ENCODE results near the gene PTPRB.

Gene PTPRB

DNA sequence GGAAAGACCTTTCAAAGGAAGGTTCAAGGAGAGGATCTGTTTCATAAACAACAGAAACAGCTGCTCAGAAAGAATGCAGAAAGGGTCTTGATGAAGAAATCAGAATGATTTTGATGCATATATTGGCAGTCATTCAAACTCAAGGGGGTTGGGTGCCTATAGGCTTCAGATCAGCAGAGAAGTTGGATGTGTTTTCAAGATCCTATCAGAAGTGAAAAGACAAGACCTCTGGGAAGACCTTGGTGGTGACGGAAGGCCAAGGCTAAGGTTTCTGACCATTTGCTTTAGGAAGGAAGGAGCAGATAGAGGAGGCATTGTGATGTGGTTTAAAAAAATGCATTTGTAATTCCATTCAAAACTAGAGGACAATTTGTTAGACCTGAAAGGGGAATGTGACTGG, 15.2 kb upstream of the PTPRB start:
- TF ChIP-seq, protein P1, sequence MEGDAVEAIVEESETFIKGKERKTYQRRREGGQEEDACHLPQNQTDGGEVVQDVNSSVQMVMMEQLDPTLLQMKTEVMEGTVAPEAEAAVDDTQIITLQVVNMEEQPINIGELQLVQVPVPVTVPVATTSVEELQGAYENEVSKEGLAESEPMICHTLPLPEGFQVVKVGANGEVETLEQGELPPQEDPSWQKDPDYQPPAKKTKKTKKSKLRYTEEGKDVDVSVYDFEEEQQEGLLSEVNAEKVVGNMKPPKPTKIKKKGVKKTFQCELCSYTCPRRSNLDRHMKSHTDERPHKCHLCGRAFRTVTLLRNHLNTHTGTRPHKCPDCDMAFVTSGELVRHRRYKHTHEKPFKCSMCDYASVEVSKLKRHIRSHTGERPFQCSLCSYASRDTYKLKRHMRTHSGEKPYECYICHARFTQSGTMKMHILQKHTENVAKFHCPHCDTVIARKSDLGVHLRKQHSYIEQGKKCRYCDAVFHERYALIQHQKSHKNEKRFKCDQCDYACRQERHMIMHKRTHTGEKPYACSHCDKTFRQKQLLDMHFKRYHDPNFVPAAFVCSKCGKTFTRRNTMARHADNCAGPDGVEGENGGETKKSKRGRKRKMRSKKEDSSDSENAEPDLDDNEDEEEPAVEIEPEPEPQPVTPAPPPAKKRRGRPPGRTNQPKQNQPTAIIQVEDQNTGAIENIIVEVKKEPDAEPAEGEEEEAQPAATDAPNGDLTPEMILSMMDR (IDR thresholded peaks at IDR 0.05), result no peak

DNA sequence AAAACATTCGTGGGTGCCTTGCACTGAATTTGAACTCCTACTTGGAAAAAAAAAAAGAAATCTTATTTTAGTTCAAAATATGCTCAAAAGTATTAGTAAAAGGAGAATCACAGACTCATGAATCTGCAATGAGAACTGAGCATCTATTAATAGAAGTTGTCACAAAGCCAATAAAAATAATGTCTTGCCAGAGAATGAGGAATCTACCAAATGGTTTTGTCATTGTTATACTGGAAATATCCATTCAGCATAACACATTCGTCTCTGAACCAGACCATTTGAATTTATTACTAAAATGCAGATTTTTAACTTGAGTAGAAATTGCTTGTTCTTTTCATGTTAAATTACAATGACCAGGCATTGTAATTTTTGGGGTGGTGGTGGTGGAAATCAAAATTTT, 11.6 kb upstream of the PTPRB start:
- TF ChIP-seq, protein P1 (IDR thresholded peaks at IDR 0.05), result no peak

DNA sequence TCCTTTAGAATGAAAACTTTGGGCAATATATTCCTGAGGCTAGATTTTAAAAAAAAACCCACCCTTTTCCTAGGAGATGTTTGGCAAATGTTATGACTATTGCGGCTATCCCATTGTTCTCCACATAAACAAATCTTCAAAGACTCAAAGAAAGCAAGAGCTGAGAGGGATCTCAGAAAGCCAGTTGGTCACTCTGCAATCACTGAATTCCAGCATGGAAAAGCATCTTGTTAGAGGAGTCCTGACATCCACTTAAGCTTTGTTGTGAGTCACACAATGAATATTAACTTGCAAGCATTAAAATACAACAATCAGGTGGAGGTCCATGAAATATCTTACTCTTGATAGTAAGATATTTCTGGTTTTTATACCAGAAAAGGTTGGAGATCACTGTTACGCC, 11.0 kb upstream of the PTPRB start:
- TF ChIP-seq, protein P1 (IDR thresholded peaks at IDR 0.05), result no peak

DNA sequence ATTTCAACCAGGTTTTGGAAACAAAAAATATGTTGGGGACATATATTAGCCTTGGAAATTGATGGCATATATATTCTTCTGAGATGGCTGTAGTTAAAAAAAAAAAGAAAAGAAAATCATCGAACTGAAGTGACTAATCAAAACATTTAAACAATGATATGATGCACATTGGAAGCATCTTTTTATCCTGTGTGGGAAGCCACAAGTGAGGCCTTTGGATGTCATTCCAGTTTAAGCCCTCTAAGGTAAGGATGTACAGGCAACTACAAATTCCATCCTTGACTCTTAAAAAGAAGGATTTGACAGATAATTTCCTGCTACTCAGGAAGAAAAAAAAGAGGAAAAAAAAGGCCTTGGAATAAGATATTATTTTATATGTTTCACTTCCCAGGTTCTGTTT, 9.6 kb upstream of the PTPRB start:
- TF ChIP-seq, protein P1 (IDR thresholded peaks at IDR 0.05), result no peak

DNA sequence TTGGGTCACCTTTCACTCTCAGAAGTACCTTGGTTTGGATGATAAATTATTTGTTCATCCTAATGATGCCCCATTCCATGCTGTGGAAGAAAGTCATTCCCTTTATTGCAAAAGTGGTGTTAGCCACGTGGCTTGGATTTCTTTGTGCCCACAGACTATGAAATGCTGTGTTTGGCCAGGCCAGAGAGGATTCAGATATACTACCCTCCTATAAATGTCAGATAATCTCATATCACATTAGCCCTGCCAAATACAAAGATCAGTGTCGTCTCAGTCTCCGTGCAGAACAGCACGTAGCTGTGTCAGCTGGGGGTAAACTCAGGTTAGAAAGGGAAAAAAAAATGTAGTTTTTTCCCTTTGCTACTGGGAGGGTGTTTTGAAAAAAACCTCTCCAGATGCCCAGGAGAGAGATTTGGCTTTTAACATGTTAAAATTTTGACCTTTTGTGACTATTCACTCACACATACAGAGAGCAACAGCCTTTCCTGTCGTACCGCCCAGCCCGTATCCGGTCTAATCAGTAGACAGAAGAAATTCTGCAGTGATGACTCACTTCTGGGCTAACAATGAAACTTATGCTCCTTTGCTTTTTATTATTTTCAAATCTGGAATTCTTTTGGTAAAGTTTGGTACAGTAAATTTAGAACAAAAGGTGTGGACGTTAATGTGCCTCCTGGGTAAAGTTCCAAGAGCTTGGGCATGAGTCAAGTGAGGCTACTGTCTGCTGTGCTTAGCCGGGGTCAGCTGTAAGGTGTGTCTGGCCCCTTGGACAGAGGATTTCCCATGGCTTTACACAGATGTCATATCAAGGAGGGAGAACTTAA, 8.5 kb upstream of the PTPRB start:
- TF ChIP-seq, protein P1 (IDR thresholded peaks at IDR 0.05), result no peak

DNA sequence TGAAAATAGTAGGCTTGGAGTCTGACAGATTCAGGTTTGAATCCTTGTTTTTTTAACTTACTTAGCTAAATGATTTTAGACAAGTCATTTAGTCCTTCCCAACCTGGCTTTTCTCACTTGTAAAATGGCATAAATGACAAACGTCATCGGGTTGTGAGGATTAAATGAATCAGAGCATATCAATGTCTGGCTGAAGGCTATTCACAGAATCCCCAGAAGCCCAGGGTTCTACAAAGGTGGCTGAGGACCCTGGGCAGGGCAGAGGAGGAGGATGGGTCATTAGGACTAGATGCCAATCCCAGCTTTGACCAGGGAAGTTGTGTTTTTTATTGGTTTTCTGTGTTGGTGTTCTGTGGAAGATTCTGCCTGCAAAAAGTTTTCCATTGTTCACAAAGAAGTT, 7.6 kb upstream of the PTPRB start:
- TF ChIP-seq, protein P1 (IDR thresholded peaks at IDR 0.05), result no peak

DNA sequence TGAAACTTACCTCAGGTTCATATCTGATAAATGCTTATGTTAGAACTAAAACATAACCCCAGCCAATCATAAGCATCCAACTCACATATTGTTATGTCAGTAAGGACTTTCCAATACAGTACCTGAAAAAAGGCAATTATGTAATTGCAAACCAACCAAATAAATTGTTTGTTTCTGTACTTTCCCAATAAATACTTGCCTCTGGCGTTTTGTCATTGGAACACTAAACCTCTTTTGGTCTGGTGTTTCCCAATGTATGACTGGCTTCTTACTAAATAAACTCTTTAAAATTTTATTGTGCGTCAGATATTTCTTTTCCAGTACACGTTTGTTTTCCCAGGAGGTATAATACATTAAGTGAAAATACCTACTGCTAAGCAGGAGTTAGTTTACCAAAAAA, 6.7 kb upstream of the PTPRB start:
- TF ChIP-seq, protein P1 (IDR thresholded peaks at IDR 0.05), result no peak

DNA sequence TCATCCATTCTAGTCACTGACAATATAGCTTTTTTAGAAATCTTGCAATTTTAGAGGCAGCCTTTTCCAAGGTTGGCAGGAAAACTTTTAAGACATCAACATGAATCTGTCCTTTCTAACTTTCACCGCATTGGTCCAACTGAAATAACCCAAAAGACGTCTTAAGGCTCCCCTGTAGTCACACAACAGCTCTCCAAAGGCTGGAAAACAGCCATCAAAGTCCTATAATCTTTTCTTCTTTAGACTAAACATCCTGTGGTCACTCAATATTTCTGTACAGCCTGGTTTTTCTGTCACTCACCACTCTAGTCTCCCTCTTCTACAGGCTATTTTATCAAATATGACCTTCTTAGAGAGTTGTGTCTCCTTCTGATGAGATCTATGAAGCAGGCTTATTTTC, 4.5 kb upstream of the PTPRB start:
- TF ChIP-seq, protein P1 (IDR thresholded peaks at IDR 0.05), result no peak
